ENCODE measurements around the gene SERHL2. TPM values are rescaled to one million over a fixed set of nuclear protein-coding genes. Genes with fewer than 3 reads are reported as not detected.
"Not testable (repeated sequence)": the region's sequence is repeated elsewhere in the genome, so short reads cannot be mapped to it uniquely, and the experiment has no call there.

Gene SERHL2
- total RNA-seq, 4 donors from 2014 or later: 0.94 to 7.7 (median 4.6) TPM

GRCh38 chr22:42564699-42565098, 10.9 kb downstream of the SERHL2 start:
- H3K27me3 ChIP-seq: no peaks in the 10 kb centered on the region
- no peak overlapping the region for H3K4me3 ChIP-seq
- TF ChIP-seq CTCF (IDR thresholded peaks at IDR 0.05) (no peak), POLR2A (IDR thresholded peaks at IDR 0.05) (no peak), POLR2AphosphoS5 (IDR thresholded peaks at IDR 0.05) (no peak), EP300 (IDR thresholded peaks at IDR 0.05) (no peak)
- ATAC-seq: no peak
- H3K36me3 ChIP-seq: peaks cover 0 to 55% of the 10 kb centered on the region in 2 donors
- H3K27ac ChIP-seq: no peak overlapping the region
- H3K4me1 ChIP-seq: peaks cover 0 to 16% (median 0%) of the 10 kb centered on the region in 3 donors
- WGBS, 2 donors (ENCODE audit: low coverage in 1 of 2): 93 to 96% methylated on average over 3 to 5 of the region's 17 CpGs
- no peaks in the 10 kb centered on the region for H3K9me3 ChIP-seq

GRCh38 chr22:42565956-42566355, 12.2 kb downstream of the SERHL2 start:
- ATAC-seq: no peak
- TF ChIP-seq EP300 (IDR thresholded peaks at IDR 0.05): no peak
- no peak for TF ChIP-seq POLR2A (IDR thresholded peaks at IDR 0.05)
- TF ChIP-seq CTCF (IDR thresholded peaks at IDR 0.05): no peak
- TF ChIP-seq POLR2AphosphoS5 (IDR thresholded peaks at IDR 0.05): no peak

GRCh38 chr22:42567950-42568349, 14.2 kb downstream of the SERHL2 start:
- peaks cover 0 to 71% of the 10 kb centered on the region in 2 donors for H3K36me3 ChIP-seq
- H3K9me3 ChIP-seq, H3K27me3 ChIP-seq, H3K4me3 ChIP-seq, H3K4me1 ChIP-seq, H3K27ac ChIP-seq, ATAC-seq: not testable (repeated sequence)
- WGBS, 2 donors (ENCODE audit: low coverage in 1 of 2): 30% methylated on average over 1 of the region's 6 CpGs; no CpG with 5 or more reads in 1 of the 2 donors

More at GRCh38 chr22:42565956-42566355, 12.2 kb downstream of the SERHL2 start:
- Histone ChIP-seq H3K27ac (no peak overlapping the region), H3K27me3 (no peaks in the 10 kb centered on the region), H3K36me3 (peaks cover 0 to 56% of the 10 kb centered on the region in 2 donors), H3K4me1 (peaks cover 0 to 16% (median 0%) of the 10 kb centered on the region in 3 donors), H3K9me3 (no peaks in the 10 kb centered on the region), H3K4me3 (no peak overlapping the region)
- no CpG with 5 or more reads among the region's 12 CpGs for WGBS, 2 donors (ENCODE audit: low coverage in 1 of 2)

- not testable (repeated sequence) for H3K4me3 ChIP-seq, H3K9me3 ChIP-seq, H3K27ac ChIP-seq, H3K27me3 ChIP-seq, H3K4me1 ChIP-seq, ATAC-seq
- peaks cover 0 to 79% of the 10 kb centered on the region in 2 donors for H3K36me3 ChIP-seq
- 70 to 82% methylated on average over 2 to 7 of the region's 9 CpGs for WGBS, 2 donors (ENCODE audit: low coverage in 1 of 2)
Measured at GRCh38 chr22:42570580-42570979, 16.8 kb downstream of the SERHL2 start.

GRCh38 chr22:42571068-42571467, 17.3 kb downstream of the SERHL2 start:
- peaks cover 0 to 79% of the 10 kb centered on the region in 2 donors for H3K36me3 ChIP-seq
- H3K4me1 ChIP-seq, H3K4me3 ChIP-seq, H3K27ac ChIP-seq, H3K9me3 ChIP-seq, H3K27me3 ChIP-seq, ATAC-seq: not testable (repeated sequence)
- WGBS, 2 donors (ENCODE audit: low coverage in 1 of 2): no CpG with 5 or more reads among the region's 12 CpGs

- not testable (repeated sequence) for H3K27me3 ChIP-seq, H3K9me3 ChIP-seq, H3K4me1 ChIP-seq, H3K4me3 ChIP-seq
- peak; percentile 13 for ATAC-seq
- peak overlapping the region in 1 of 4 donors; percentile 32 for H3K27ac ChIP-seq
- WGBS, 2 donors (ENCODE audit: low coverage in 1 of 2): no CpG with 5 or more reads among the region's 1 CpG
- peaks cover 0 to 92% of the 10 kb centered on the region in 2 donors for H3K36me3 ChIP-seq
Measured at GRCh38 chr22:42574046-42574445, 20.3 kb downstream of the SERHL2 start.

- not testable (repeated sequence) for H3K9me3 ChIP-seq, H3K4me1 ChIP-seq, H3K4me3 ChIP-seq, H3K27me3 ChIP-seq, ATAC-seq
- 90% methylated on average over 2 of the region's 21 CpGs; no CpG with 5 or more reads in 1 of the 2 donors for WGBS, 2 donors (ENCODE audit: low coverage in 1 of 2)
- H3K27ac ChIP-seq: peak overlapping the region in 1 of 4 donors; percentile 32
- H3K36me3 ChIP-seq: peaks cover 0 to 90% of the 10 kb centered on the region in 2 donors
Measured at GRCh38 chr22:42574468-42574867, 20.7 kb downstream of the SERHL2 start.

- ATAC-seq, H3K9me3 ChIP-seq, H3K27me3 ChIP-seq, H3K4me3 ChIP-seq, H3K27ac ChIP-seq: not testable (repeated sequence)
- peaks cover 0 to 10% (median 3%) of the 10 kb centered on the region in 3 donors for H3K4me1 ChIP-seq
- no CpG with 5 or more reads among the region's 30 CpGs for WGBS, 2 donors (ENCODE audit: low coverage in 1 of 2)
- H3K36me3 ChIP-seq: peaks cover 0 to 80% of the 10 kb centered on the region in 2 donors
Measured at GRCh38 chr22:42575996-42576574, 22.3 kb downstream of the SERHL2 start.

- H3K4me1 ChIP-seq: peaks cover 0 to 13% (median 3%) of the 10 kb centered on the region in 3 donors
- H3K9me3 ChIP-seq, H3K27ac ChIP-seq, H3K27me3 ChIP-seq, ATAC-seq, H3K4me3 ChIP-seq: not testable (repeated sequence)
- peaks cover 0 to 70% of the 10 kb centered on the region in 2 donors for H3K36me3 ChIP-seq
- no CpG with 5 or more reads among the region's 9 CpGs for WGBS, 2 donors (ENCODE audit: low coverage in 1 of 2)
Measured at GRCh38 chr22:42577141-42577540, 23.4 kb downstream of the SERHL2 start.

Data from gastroesophageal sphincter (tissue), 4 donors.